Activated B cell treated with CpG ODN at 0.5 μM for 24 hours (primary cell): ENCODE measurements around the gene JARID2. TPM values are rescaled to one million over a fixed set of nuclear protein-coding genes. Genes with fewer than 3 reads are reported as not detected.

ENCODE experiments used
- ATAC-seq: fragments of 200-7000 bp; cut with Tn5 transposase; one replicate; pipeline ENCODE4 v1.10.0; 2021; ENCODE audit warnings: low read depth, mild to moderate bottlenecking, moderate library complexity
- CTCF ChIA-PET: fragments of 350-600 bp; sonication (Branson Sonifier 250); formaldehyde crosslinking; loops from one replicate; lab custom pipeline; 2021; ENCODE audit warnings: antibody characterized with exemption; lab: Charles Lee
- POLR2A ChIA-PET: fragments of 350-600 bp; sonication (Branson Sonifier 250); formaldehyde crosslinking; loops from one replicate; lab custom pipeline; 2021; ENCODE audit warnings: antibody characterized with exemption; lab: Charles Lee
- DNase-seq: peaks from one replicate; pipeline ENCODE4 v3.0.0; 2022
- H3K27ac Mint-ChIP-seq: one replicate; pipeline ENCODE4 v1.8.0; 2020; ENCODE audit warnings: mixed read lengths
- H3K27me3 Mint-ChIP-seq: one replicate; pipeline ENCODE4 v1.8.0; 2021; ENCODE audit warnings: mixed read lengths
- H3K36me3 Mint-ChIP-seq: one replicate; pipeline ENCODE4 v1.8.0; 2021; ENCODE audit warnings: low read depth, mixed read lengths
- H3K4me1 Mint-ChIP-seq: one replicate; pipeline ENCODE4 v1.8.0; 2021; ENCODE audit warnings: mixed read lengths
- H3K4me3 Mint-ChIP-seq: one replicate; pipeline ENCODE4 v1.8.0; 2020; ENCODE audit warnings: mild to moderate bottlenecking, mixed read lengths
- H3K9me3 Mint-ChIP-seq: one replicate; pipeline ENCODE4 v1.8.0; 2020; ENCODE audit warnings: mixed read lengths
- intact Hi-C: fragments of 100-400 bp; cut with micrococcal nuclease; formaldehyde crosslinking; loops from one replicate; pipeline ENCODE4 v1.15.1; 2024
- total RNA-seq: library from RNA; stranded (reverse); gene quantifications from 2 replicates; pipeline ENCODE4 v1.2.3, GENCODE V29; 2022
- TF ChIP-seq, protein P1 (sequence below): fragments of 200-600 bp; IDR thresholded peaks from one replicate; pipeline ENCODE4 v1.8.0; 2022; ENCODE audit warnings: antibody characterized with exemption, mild to moderate bottlenecking

Gene JARID2
- total RNA-seq, 1 donor from 2014 or later = 28.5 TPM

DNA sequence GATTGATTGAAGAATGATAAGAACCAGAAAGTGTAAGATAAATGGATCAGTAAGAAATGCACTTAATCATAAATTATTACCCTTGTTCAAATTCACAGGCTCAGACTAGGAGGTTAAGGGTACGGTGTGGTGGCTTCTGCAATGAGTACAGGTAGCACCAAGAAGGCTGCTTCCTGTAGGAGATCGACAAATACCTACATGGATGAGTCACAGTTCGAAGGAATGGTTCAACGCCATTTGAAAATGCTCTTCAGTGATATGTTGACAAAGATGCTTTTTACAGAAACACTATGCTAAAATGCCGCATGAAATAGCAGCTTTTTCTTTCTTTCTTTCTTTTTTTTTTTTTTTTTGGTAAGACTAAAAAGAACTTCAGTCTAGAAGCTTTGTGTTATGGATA, 300.7 kb downstream of the JARID2 start:
- H3K27me3 Mint-ChIP-seq = no peaks in the 10 kb centered on the region
- CTCF ChIA-PET = no interaction called here
- TF ChIP-seq, protein P1, sequence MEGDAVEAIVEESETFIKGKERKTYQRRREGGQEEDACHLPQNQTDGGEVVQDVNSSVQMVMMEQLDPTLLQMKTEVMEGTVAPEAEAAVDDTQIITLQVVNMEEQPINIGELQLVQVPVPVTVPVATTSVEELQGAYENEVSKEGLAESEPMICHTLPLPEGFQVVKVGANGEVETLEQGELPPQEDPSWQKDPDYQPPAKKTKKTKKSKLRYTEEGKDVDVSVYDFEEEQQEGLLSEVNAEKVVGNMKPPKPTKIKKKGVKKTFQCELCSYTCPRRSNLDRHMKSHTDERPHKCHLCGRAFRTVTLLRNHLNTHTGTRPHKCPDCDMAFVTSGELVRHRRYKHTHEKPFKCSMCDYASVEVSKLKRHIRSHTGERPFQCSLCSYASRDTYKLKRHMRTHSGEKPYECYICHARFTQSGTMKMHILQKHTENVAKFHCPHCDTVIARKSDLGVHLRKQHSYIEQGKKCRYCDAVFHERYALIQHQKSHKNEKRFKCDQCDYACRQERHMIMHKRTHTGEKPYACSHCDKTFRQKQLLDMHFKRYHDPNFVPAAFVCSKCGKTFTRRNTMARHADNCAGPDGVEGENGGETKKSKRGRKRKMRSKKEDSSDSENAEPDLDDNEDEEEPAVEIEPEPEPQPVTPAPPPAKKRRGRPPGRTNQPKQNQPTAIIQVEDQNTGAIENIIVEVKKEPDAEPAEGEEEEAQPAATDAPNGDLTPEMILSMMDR = no peak
- POLR2A ChIA-PET = no interaction called here
- H3K36me3 Mint-ChIP-seq = peaks cover 17% of the 10 kb centered on the region
- ATAC-seq = no peak
- H3K4me3 Mint-ChIP-seq = no peak overlapping the region
- intact Hi-C loops = loop anchor here (10.0 kb wide), 1 partner anchor 48 kb away; no protein-coding TSS in a partner anchor
- H3K27ac Mint-ChIP-seq = no peak overlapping the region
- peaks cover 33% of the 10 kb centered on the region for H3K4me1 Mint-ChIP-seq
- DNase-seq = no peak
- H3K9me3 Mint-ChIP-seq = peaks cover 11% of the 10 kb centered on the region

DNA sequence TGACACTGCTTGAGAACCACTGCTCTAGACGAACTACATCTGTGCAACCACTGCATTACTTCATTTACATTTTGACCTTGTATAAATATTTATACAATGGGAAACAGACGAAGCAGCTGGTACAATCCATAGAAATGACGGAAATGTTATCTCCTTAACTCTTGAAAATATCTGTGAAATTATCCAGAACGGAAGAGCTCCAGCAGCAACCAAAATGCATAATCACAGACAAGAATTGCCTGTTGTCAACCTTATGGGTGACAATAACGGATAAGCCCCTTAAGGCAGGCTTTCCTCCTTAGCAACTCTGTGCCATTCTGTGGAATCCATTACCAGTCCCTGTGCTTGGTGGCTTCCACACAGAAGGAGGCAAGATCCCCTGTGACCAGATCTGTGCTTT, 301.5 kb downstream of the JARID2 start:
- no peak overlapping the region for H3K4me3 Mint-ChIP-seq
- TF ChIP-seq, protein P1 = no peak
- ChIA-PET CTCF (no interaction called here), POLR2A (no interaction called here)
- no peak overlapping the region for H3K27ac Mint-ChIP-seq
- intact Hi-C loops = loop anchor here (10.0 kb wide), 1 partner anchor 47 kb away; no protein-coding TSS in a partner anchor
- H3K36me3 Mint-ChIP-seq = peaks cover 17% of the 10 kb centered on the region
- DNase-seq (no peak), ATAC-seq (no peak)
- no peaks in the 10 kb centered on the region for H3K27me3 Mint-ChIP-seq
- H3K9me3 Mint-ChIP-seq = peaks cover 11% of the 10 kb centered on the region
- H3K4me1 Mint-ChIP-seq = peaks cover 41% of the 10 kb centered on the region

DNA sequence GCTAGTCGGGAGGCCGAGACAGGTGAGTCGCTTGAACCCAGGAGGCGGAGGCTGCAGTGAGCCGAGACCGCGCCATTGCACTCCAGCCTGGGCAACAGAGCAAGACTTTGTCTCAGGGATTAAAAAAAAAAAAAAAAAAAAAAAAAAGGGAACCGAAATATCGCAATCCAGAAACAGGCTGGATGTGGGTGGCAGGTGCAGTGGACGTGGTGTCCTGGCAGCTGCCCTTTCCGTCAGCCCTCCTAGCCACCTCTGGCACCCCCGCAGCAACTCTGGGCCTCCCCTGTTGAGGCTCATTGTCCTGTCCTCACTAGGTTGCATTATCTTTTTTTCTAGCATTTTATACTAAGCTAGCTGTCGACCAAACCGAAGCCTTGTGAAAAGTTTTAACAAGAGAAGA, 303.5 kb downstream of the JARID2 start:
- ChIA-PET POLR2A (interaction anchor here (0.7 to 1.1 kb wide), 3 partner anchors 10 to 109 kb away, joined by 4 to 6 read pairs (median 5); no protein-coding TSS in a partner anchor), CTCF (interaction anchor here (1.0 kb wide), 1 partner anchor 73 kb away, joined by 4 read pairs; no protein-coding TSS in a partner anchor)
- TF ChIP-seq, protein P1 = no peak
- Mint-ChIP-seq H3K36me3 (peaks cover 7% of the 10 kb centered on the region), H3K4me3 (no peak overlapping the region), H3K9me3 (no peaks in the 10 kb centered on the region), H3K27ac (no peak overlapping the region), H3K27me3 (no peaks in the 10 kb centered on the region), H3K4me1 (peaks cover 51% of the 10 kb centered on the region)
- intact Hi-C loops = loop anchor here (10.0 kb wide), 1 partner anchor 45 kb away; no protein-coding TSS in a partner anchor
- ATAC-seq (peak; percentile 18), DNase-seq (no peak)

DNA sequence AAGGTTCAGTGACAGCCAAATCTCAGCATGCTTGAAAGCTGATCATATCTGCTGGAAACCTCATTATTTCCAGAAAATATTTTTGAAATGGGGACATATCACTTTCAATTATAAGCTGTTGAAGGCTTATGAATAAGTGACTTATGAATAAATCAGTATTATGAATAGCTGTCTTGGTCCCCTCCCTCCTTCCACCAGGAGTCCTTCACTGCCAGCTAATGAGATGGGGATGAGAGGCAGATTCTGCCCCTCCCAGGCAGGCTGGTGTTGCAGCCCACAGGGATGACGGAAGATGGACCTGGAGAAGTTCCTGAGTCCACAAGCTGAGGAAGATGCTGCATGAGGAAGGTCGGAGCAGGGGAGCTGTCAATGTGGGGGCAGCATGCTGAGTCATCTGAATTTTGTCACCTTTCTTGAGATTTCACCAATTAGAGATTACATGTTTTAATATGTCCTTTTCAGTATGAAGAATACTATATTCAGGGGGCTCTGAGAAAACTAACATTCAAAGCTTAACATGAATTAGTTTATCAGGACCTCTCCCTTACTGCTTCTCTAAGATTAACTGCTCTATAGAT, 304.8 kb downstream of the JARID2 start:
- Mint-ChIP-seq H3K9me3 (no peaks in the 10 kb centered on the region), H3K4me1 (peaks cover 62% of the 10 kb centered on the region), H3K36me3 (no peaks in the 10 kb centered on the region), H3K27me3 (no peaks in the 10 kb centered on the region), H3K27ac (peak overlapping the region; percentile 51), H3K4me3 (peak overlapping the region; percentile 32)
- TF ChIP-seq, protein P1 = no peak
- DNase-seq = no peak
- intact Hi-C loops = no loop called here
- ATAC-seq = no peak
- ChIA-PET POLR2A (interaction anchor here (0.9 kb wide), 1 partner anchor 31 kb away, joined by 3 read pairs; no protein-coding TSS in a partner anchor), CTCF (interaction anchor here (1.4 kb wide), 1 partner anchor 13 kb away, joined by 3 read pairs; no protein-coding TSS in a partner anchor)

DNA sequence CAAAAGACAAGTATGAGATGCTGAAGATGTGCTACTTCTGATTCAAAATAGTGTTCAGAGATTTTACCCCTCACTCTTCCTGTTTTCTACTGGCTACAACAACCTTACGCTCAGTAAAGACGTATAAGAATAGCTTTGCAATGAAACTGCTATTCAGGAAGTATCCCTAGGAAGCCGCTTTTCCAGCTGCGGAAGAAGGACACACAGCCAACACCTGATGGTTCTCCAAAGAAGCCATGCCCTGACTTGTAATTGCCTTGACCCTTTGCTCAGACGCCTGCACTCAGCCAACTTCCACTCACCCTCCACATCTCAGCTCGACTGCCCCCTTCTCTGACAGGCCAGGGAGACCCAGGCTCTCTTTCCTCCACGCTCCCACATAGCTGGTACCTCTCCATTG, 305.4 kb downstream of the JARID2 start:
- intact Hi-C loops = no loop called here
- CTCF ChIA-PET = interaction anchor here (1.4 kb wide), 1 partner anchor 12 kb away, joined by 3 read pairs; no protein-coding TSS in a partner anchor
- POLR2A ChIA-PET = no interaction called here
- no peaks in the 10 kb centered on the region for H3K27me3 Mint-ChIP-seq
- ATAC-seq (no peak), DNase-seq (no peak)
- H3K36me3 Mint-ChIP-seq = no peaks in the 10 kb centered on the region
- TF ChIP-seq, protein P1 = no peak
- peaks cover 64% of the 10 kb centered on the region for H3K4me1 Mint-ChIP-seq
- H3K4me3 Mint-ChIP-seq = no peak overlapping the region
- H3K27ac Mint-ChIP-seq = peak overlapping the region; percentile 51
- H3K9me3 Mint-ChIP-seq = no peaks in the 10 kb centered on the region
